HEK293T (cell line): ENCODE results near the gene UBASH3A.
"Not testable (repeated sequence)": the region's sequence is repeated elsewhere in the genome, so short reads cannot be mapped to it uniquely, and the experiment has no call there.

Source experiments
- CTCF ChIA-PET: fragments of 350-600 bp; formaldehyde crosslinking; extraction: SDS; loops from one replicate; lab custom pipeline; 2021; ENCODE audit warnings: antibody characterized with exemption, inconsistent platforms; lab: Yijun Ruan, JAX
- POLR2A ChIA-PET: fragments of 350-600 bp; formaldehyde crosslinking; extraction: SDS; loops from one replicate; lab custom pipeline; 2020; ENCODE audit warnings: antibody characterized with exemption, inconsistent platforms; lab: Yijun Ruan, JAX
- DNase-seq: peaks from one replicate; pipeline ENCODE4 v3.0.0; 2012; ENCODE audit warnings: mixed read lengths; ENCODE audit errors: extremely low spot score
- ARNT ChIP-seq: fragments of 450-650 bp; IDR thresholded peaks from 2 replicates; pipeline ENCODE4 v1.6.1; 2017; ENCODE audit warnings: mild to moderate bottlenecking
- BHLHE40 ChIP-seq: fragments of 450-650 bp; IDR thresholded peaks from 2 replicates; pipeline ENCODE4 v1.6.1; 2016; ENCODE audit warnings: mild to moderate bottlenecking, moderate library complexity, borderline replicate concordance
- CTBP1 ChIP-seq: fragments of 450-650 bp; IDR thresholded peaks from 2 replicates; pipeline ENCODE4 v1.6.1; 2016; ENCODE audit warnings: borderline replicate concordance
- ELF4 ChIP-seq: fragments of 450-650 bp; IDR thresholded peaks from 2 replicates; pipeline ENCODE4 v1.6.1; 2017; ENCODE audit warnings: antibody characterized with exemption
- FOXA1 ChIP-seq: fragments of 450-650 bp; IDR thresholded peaks from 2 replicates; pipeline ENCODE4 v1.6.1; 2016; ENCODE audit warnings: mild to moderate bottlenecking
- FOXK2 ChIP-seq: fragments of 450-650 bp; IDR thresholded peaks from 2 replicates; pipeline ENCODE4 v1.6.1; 2016; ENCODE audit warnings: mild to moderate bottlenecking
- FOXM1 ChIP-seq: fragments of 450-650 bp; IDR thresholded peaks from 2 replicates; pipeline ENCODE4 v1.6.1; 2017; ENCODE audit warnings: mild to moderate bottlenecking, borderline replicate concordance
- HDGF ChIP-seq: fragments of 450-650 bp; IDR thresholded peaks from 2 replicates; pipeline ENCODE4 v1.6.1; 2017; ENCODE audit warnings: antibody characterized with exemption, borderline replicate concordance
- L3MBTL2 ChIP-seq: fragments of 450-650 bp; conservative IDR thresholded peaks from 2 replicates; pipeline ENCODE4 v1.6.1; 2016; ENCODE audit warnings: mild to moderate bottlenecking
- LEF1 ChIP-seq: fragments of 450-650 bp; IDR thresholded peaks from 2 replicates; pipeline ENCODE4 v1.6.1; 2017; ENCODE audit warnings: mild to moderate bottlenecking, borderline replicate concordance
- NFRKB ChIP-seq: fragments of 450-650 bp; IDR thresholded peaks from 2 replicates; pipeline ENCODE4 v1.6.1; 2016; ENCODE audit warnings: mild to moderate bottlenecking, moderate library complexity
- SP1 ChIP-seq: fragments of 450-650 bp; IDR thresholded peaks from 2 replicates; pipeline ENCODE4 v1.6.1; 2017
- SUZ12 ChIP-seq: fragments of 450-650 bp; IDR thresholded peaks from 2 replicates; pipeline ENCODE4 v1.6.1; 2016; ENCODE audit warnings: mild to moderate bottlenecking
- TARDBP ChIP-seq: fragments of 450-650 bp; IDR thresholded peaks from 2 replicates; pipeline ENCODE4 v1.6.1; 2016
- ZNF384 ChIP-seq: fragments of 450-650 bp; IDR thresholded peaks from 2 replicates; pipeline ENCODE4 v1.6.1; 2016
- TF ChIP-seq, protein P1 (sequence below): fragments of 450-650 bp; IDR thresholded peaks from 2 replicates; pipeline ENCODE4 v1.6.1; 2016

UBASH3A gene

DNA sequence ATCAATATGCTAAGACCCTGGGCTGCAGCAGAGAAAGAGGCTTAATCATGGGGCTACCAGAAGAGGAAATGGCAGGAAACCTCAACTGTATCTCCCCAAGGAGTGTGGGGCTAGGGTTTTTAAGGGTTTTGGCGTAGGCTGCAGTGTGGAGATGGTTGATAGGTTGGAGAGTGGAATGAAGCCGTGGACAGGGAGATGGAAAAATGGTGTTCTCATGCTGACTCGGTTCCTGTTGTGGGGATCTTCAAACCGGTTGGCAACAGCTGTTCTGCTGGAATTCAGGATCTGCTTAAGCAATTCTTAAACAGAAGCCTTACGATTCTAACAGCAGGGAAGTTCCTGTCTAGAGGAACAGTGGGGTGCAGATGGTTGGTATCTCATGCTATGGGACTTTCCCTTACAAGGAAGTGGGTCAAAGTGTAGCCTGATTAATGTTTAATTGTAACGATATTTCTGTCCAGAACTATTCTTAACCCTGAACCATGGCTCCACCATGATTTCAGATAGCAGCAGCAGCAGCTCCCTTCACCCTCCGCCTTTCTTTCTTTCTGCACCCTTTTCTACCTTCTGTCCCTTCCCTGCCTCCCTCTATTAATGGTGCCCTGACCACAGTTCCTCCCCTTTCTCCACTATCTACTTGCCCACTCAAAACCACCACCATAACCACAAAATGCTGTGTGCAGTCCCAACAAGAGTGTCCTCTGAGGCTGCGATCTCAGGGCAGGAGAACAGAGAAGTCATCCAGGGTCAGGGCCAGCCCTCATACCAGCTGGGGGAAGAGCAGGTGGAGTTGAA lies 61.5 kb downstream of the UBASH3A start:
- no peak for DNase-seq
- CTCF ChIA-PET, result no interaction called here
- TF ChIP-seq ELF4 (no peak), FOXM1 (no peak), BHLHE40 (no peak), ARNT (no peak), ZNF384 (no peak), LEF1 (no peak), CTBP1 (no peak), SUZ12 (no peak), FOXA1 (no peak), SP1 (no peak)
- TF ChIP-seq, protein P1, sequence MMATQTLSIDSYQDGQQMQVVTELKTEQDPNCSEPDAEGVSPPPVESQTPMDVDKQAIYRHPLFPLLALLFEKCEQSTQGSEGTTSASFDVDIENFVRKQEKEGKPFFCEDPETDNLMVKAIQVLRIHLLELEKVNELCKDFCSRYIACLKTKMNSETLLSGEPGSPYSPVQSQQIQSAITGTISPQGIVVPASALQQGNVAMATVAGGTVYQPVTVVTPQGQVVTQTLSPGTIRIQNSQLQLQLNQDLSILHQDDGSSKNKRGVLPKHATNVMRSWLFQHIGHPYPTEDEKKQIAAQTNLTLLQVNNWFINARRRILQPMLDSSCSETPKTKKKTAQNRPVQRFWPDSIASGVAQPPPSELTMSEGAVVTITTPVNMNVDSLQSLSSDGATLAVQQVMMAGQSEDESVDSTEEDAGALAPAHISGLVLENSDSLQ, result no peak
- POLR2A ChIA-PET, result no interaction called here

DNA sequence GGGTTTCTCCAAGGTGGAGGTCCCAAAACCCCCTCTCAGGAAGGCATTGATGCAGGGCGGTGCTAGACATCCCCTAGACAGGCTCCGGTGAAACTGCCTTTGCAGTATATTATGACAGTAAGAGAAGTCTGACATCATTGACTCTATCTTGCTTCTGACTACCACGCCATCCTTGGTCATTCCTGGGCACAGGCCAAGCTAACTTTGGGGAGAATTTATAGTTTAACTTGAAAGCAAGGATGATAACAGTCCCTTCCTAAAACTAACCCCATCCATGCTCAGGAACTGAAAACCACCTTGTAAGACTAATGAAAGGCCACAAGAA lies 62.1 kb downstream of the UBASH3A start:
- DNase-seq, result no peak
- ChIA-PET POLR2A (no interaction called here), CTCF (no interaction called here)
- no peak for TF ChIP-seq BHLHE40

DNA sequence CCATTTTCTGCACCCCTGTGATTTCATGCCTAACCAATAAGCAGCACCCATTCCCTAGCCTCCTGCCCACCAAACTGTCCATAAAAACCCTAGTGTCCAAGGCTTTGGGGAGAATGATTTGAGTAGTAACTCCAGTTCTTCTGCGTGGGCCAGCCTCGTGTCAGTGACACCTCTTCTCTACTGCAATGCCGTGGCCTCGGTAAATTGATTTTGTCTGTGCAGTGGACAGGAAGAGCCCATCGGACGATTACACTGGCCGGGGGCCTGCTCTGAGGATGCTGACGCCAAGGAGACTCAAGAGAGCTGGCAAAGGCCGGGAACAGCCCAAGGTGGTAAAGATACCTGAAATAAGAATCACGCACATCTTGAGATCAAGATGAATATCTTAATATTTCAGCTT lies 63.0 kb downstream of the UBASH3A start:
- TF ChIP-seq NFRKB (no peak), FOXK2 (no peak), CTBP1 (no peak), SUZ12 (no peak), LEF1 (no peak), L3MBTL2 (no peak), ZNF384 (no peak), SP1 (no peak), FOXM1 (no peak), BHLHE40 (no peak), TARDBP (no peak)
- TF ChIP-seq, protein P1, result no peak
- no peak for DNase-seq
- ChIA-PET CTCF (interaction anchor here (0.6 to 1.1 kb wide), 4 partner anchors 21 to 341 kb away, joined by 3 read pairs; no protein-coding TSS in a partner anchor), POLR2A (no interaction called here)

DNA sequence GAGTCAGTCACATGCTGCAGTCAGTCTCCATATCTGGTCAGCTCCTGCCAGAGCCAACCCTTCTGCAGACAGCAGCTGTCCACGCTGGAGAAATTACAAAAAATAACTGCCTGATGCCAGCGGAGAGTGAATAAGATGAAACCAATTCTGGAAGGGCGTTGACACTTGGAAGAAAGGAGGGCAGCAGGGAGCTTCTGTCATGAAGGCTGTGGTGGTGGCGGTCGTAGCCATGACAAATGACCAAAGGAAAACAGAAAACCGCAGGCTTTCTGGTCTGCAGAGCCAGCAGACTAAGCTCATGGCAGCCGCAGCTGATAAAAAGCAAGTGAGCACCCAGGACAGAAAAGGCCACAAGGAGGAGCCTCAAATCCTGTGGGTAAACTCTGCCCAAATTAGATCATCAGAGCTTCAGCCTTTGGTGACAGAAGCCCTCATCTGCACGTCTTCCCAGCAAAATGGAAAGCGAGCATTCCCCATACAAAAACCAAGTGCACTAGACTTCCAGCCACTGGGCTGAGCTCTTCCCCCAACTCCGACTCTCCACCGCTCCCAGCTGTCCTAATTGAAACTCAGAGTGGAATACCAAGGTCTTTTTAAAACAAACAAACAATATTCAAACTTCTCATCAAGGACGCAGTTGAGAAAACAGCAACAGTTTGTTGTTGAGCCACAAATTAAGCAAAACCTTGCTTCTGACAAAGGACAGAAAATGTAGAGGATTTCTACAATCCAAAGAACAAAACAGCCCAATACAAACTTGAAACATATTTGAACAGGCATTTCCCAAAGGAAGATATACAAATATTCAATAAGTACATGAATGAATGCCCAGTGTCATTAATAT lies 63.7 kb downstream of the UBASH3A start:
- POLR2A ChIA-PET, result no interaction called here
- DNase-seq, result peak; percentile 43

DNA sequence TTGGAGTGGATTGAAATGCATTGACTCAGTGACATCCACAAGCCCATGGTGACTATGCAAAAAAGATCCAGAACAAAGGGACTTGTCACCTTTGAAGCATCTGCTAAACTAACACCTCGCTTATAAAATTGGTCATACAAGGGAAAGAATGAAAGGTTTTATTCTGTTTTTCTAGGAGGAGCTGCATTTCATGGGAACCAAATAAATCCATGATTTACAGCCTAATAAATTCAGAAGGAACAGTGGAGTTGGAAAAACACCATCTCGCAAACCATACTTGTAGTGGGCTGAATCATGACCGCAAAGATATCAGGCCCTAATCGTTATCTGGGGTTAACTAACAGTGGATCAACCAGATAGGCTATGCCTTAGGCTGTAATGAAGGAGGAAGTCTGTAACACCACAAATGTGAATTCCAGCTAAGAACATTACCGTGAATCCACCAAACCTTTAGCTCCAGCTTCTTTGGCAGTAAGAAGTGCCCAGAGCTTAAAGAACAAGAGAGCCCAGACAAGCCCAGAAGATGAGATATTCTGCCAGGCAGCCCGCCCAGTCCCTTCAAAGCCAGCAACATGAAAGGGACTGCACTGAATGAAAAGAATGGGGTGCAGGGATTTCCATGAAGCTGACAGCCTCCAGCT lies 64.9 kb downstream of the UBASH3A start:
- no peak for DNase-seq
- TF ChIP-seq, protein P1, result peak; percentile 77
- TF ChIP-seq ELF4, result no peak
- CTCF ChIA-PET, result interaction anchor here (1.6 kb wide), 1 partner anchor 114 kb away, joined by 4 read pairs; no protein-coding TSS in a partner anchor
- POLR2A ChIA-PET, result no interaction called here

More for the DNA sequence above, 63.7 kb downstream of the UBASH3A start:
- no peak for TF ChIP-seq NFRKB
- no peak for TF ChIP-seq CTBP1
- TF ChIP-seq SUZ12, result no peak
- no peak for TF ChIP-seq TARDBP
- TF ChIP-seq ARNT, result no peak
- no peak for TF ChIP-seq LEF1
- no peak for TF ChIP-seq ZNF384
- CTCF ChIA-PET, result interaction anchor here (0.6 to 1.6 kb wide), 8 partner anchors 20 to 360 kb away, joined by 3 to 5 read pairs (median 3); no protein-coding TSS in a partner anchor

DNA sequence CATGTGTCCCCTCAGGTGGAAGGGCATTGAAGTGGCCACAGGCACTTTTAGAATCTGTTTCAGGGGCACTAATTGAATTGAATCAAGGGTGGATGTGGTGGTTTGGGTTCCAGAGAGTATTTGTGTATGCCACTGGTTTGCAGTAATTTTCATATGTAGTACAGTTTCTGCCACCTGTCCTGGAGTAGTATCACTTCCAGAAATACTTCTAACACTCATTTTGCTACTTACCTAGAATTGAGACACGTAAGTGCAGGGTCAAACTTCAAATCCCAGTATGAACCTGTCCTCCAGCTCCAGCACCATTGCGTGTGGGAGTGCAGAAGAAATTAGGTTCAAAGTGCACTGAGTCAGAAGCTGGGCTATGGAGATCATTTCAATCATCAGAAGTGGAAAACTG lies 65.6 kb downstream of the UBASH3A start:
- CTCF ChIA-PET, result no interaction called here
- DNase-seq, result no peak
- TF ChIP-seq FOXK2, result no peak
- no peak for TF ChIP-seq SUZ12
- TF ChIP-seq, protein P1, result no peak
- TF ChIP-seq TARDBP, result no peak
- no peak for TF ChIP-seq NFRKB
- TF ChIP-seq FOXM1, result no peak
- no peak for TF ChIP-seq BHLHE40
- TF ChIP-seq LEF1, result no peak
- TF ChIP-seq FOXA1, result no peak
- TF ChIP-seq CTBP1, result no peak
- no peak for TF ChIP-seq ELF4
- TF ChIP-seq SP1, result no peak
- no peak for TF ChIP-seq HDGF
- no peak for TF ChIP-seq L3MBTL2
- POLR2A ChIA-PET, result no interaction called here

DNA sequence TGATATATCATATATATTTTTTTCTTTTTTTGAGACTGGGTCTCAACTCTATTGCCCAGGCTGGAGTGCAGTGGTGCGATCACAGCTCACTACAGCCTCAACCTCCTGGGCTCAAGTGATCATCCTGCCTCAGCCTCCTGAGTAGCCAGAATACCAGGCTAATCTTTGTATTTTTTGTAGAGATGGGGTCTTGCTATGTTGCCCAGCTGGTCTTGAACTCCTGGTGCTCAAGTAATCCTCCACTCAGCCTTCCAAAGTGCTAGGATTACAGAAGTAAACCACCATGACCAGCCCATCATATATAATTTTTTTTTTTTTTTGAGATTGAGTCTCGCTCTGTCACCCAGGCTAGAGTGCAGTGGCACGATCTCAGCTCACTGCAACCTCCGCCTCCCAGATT lies 66.0 kb downstream of the UBASH3A start:
- POLR2A ChIA-PET, result not testable (repeated sequence)

More for the DNA sequence above, 66.0 kb downstream of the UBASH3A start:
- CTCF ChIA-PET, DNase-seq: not testable (repeated sequence)
